Ramos (cell line): ENCODE data around the gene NIN.
"Not testable (repeated sequence)": the region's sequence is repeated elsewhere in the genome, so short reads cannot be mapped to it uniquely, and the experiment has no call there.

Experiments
- in situ Hi-C: fragments of 300-500 bp; cut with MboI; formaldehyde crosslinking; loops from one replicate; pipeline ENCODE4 v1.14.3; 2022; ENCODE audit warnings: low sequenced_read_pairs; ENCODE audit not compliant: unreplicated experiment

NIN gene

DNA sequence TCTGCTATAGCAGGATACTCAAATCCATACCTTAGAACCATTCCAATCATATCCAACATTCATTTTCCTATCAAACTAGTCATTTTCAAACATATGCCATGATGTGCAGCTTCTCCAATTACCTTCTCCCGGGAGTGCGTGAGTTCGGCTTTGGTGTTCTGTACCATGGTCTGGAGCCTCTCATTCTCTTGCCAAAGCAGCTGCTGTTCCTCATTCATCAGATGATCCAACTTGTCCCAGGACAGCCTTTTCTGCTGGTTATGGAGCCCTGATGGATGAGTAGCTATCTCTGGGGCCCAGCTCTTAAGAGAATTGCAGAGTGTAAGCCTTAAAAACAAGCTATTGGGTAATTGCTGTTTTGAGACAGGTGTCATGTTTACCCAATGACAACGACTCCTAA lies 91.8 kb downstream of the NIN start:
- in situ Hi-C loops, result no loop called here

DNA sequence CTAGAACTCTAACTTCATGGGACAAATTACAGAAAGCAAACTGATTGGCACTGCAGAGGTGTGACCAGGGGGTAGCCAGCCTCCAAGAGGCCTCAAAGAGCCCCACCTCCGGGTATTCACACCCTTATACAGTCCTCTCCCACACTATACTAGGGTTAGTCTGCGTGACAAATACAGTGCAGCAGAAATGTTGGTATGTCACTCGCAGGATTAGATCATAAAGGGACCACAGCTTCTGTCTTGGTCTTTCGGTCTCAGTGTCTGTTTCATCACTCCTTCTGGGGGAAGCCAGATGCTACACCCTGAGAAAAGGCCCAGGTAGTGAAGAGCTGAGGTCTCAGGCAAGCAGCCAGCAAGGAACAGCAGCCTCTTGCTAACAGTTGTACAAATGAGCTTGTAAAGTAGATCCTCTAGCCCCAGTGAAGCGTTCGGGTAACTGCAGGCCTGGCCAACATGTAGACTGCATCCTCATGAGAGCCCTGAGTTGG lies 94.0 kb downstream of the NIN start:
- in situ Hi-C loops, result no loop called here

DNA sequence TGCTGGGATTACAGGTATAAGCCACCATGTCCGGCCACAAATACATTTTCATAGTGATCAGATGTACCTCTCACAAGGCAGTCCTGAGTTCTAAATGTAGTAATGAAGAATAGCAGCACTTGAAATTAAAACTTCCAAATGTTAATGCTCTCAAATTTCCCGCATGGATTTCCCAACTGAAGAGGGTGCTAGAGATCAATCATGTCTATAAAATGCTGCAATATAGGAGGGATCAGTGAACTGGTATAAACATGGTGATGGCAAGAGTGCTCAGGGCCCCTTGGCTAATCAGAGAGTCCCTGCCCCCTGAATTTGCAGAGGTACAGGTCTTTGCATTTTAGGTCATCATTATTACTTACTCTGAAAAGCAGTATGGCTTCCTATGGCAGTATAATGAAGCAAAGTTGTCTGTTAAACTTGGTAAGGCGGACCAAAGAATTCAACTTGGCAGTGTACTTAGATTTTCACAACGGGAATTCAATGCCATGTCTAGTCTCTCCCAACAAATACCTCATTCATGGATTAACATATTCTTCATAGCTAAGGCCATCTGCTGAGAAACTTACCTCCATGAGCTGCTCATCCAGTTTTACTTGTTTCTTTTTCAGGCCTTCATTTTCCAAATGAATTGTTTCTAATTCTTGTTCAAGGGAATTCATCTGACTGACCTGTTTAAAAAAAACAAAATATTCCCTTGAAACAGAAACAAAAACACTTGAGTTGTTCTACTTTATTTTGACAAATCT lies 95.8 kb downstream of the NIN start:
- in situ Hi-C loops, result no loop called here

DNA sequence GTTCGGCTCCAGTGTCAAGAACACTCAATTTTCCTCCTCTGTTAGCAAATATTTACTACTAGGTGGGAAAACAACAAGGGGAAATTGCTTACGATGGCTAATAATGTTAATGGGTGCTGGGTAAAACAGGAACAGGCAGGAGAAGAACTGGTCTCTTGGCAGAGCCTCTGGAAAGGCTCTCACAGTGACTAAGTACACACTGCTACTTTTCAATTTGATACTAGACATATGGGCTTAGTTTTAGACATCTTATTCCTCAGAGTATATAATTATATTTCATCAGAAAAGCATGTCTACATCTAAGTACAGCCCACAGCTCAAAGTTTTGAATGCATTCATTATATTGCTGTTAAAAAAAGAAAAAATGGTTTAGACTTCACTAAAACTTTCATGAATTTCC lies 97.5 kb downstream of the NIN start:
- in situ Hi-C loops, result no loop called here

DNA sequence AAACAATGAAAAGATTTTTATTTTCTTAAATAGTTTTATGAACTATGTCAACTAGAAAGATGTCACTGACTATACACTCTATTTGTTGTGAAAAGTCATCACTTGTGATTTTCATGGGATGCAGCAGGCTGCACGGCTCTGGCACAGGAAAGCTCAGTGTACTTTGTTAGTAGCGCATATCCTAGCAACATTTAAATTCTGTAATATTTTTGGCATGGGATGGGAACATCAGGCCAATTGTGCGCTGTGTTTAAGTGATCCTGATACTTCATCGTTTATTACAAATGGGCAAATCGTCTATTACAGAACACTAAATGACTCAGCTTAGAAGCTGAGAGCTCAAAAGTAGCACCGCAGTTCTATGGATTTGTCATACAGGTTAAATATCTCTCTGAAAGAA lies 102.1 kb downstream of the NIN start:
- in situ Hi-C loops, result no loop called here

DNA sequence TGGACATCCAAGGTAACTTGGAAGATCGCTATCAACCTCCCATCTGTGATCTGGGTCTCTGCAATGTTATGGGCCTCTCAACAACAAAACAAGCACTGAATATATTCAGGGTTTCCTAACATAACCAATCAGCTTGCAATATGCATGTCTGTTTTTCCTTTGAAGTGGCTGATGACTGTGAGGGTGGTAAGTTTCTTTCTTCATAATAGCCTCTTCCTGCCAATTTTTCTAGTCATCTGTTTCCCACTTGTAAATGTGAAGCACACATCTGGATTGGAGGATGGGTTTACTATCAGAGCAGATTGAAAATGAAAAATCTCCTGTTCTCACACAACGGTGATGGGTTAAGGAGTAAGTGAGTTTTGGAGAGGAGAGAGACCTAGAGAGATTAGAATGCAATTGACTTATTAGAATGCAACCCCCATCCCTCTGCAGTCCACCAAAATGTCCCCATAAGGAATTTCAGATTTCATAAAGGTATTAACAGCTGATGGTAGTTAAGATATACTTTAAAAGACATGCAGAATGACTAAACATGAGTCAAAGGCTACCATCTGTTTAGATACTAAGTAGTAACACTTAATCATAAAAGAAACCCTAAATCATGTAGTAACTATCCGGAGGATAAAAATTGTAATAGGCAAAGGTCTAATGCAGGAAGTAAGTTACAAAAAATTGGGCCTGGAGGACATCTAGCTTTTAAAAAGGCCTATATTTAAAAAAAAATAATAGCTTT lies 104.4 kb downstream of the NIN start:
- in situ Hi-C loops, result no loop called here

DNA sequence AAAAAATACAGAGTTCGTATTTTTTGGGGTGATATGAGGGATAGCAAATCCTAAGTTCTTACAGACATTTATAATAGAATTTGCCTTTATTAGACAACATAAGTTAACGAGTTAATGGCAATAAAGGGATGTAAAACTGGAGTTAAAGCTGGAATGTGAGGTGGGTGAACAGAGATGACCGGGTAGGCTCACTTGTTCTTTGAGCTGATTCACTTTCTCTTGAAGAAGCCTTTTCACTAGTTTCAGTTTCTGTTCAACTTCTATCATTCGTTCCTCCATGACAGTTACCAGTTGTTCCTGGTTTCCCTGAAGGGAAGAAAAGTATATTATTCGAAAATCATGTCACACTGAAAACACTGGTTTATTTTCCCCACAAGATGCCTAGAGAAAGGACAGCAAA lies 105.2 kb downstream of the NIN start:
- in situ Hi-C loops, result no loop called here

DNA sequence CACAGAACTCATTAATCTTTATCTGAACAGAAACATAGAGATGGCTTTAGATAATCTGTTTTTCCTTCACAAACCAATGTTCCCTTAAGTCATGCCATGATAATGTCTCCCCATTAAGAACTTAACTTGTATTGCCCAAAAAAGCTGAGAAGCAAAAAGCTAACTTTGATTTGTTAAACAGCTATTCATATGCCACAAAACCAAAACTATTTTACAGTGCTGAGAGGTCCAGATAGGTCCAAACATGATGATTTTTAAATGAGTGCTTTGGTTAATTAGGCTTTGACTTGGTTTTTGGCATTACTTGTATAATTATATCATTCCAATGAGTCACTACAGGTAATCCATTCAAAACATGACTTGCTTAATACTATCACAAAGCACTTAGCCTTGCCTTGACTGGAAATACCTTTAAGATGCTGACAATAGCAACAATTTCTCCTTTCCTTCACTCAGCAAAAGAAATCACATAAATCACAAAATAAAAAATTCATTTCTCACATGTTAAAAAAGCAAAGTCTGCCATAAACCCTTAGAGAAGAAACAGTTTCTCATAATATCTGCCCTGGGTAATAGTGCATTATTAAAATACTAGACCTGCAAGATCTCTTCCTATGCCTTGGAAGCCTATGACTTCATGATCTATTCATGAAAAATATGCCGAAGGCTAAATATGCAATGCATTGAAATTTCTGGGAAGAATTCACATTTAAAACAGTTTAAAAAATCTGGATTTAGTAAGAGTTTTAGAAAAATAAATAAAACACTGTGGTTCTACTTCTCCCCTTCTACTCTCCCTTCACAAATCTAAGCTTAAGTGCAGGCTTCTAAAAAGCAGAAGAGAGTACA lies 110.8 kb downstream of the NIN start:
- in situ Hi-C loops, result loop anchor here (25.0 kb wide), 1 partner anchor 108 kb away; no protein-coding TSS in a partner anchor

DNA sequence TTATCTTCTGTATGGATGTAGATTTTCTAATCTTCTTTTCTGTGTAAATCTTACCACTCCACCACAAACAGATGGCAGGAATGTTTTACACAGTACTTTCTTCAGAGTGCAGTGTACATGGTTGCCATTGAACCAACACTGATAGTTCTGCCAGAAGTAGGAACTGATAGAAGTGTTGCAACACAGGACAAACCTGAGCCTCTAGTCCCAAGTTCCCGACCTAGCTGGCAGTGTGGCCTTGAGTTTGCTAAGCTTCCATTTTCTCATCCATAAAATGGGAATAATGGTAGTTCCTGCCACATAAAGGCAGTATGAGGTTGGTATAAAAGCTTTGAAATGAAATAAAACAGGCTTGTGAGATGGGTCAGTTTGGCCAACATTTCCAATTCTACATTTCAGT lies 112.0 kb downstream of the NIN start:
- in situ Hi-C loops, result loop anchor here (25.0 kb wide), 1 partner anchor 107 kb away; no protein-coding TSS in a partner anchor

DNA sequence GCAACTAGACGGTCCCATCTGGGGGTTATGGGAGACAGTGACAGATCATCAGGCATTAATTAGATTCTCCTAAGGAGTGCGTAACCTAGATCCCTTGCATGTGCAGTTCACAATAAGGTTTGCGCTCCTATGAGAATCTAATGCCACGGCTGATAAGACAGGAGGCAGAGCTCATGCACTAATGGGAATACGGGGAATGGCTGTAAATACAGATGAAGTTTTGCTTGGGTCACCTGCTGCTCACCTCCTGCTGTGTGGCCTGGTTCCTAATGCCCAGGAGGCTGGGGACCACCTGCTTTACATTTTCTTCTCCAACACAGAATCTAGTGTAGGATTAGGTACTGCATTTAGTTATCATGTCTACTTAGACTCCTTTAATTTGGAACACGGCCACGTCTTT lies 113.2 kb downstream of the NIN start:
- in situ Hi-C loops, result loop anchor here (25.0 kb wide), 1 partner anchor 106 kb away; no protein-coding TSS in a partner anchor

DNA sequence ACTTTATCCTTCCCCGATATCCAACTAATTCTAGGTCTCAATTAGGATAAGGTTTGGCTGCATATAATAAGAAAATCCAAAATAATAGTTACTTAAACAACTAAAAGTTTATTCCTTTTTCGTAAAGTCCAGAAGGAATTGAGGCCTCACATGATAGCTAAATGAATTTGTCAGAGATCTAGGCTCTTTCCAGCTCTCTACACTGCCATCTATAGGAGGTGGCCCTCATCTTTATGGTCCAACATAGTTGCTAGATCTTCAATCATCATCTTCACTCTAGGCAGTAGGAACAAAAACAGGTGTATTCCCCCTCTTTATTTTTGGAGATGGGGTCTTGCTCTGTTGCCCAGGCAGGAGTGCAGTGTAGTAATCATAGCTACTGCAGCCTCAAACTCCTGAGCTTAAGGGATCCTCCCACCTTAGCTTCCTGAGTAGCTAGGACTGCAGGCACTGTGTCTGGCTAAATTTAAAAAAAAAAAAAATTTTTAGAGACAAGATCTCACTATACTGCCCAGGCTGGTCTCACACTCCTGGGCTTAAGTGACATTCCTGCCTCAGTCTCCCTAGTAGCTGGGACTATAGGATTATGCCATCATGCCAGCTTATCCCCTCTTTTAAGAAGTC lies 116.4 kb downstream of the NIN start:
- in situ Hi-C loops, result loop anchor here (25.0 kb wide), 1 partner anchor 102 kb away; no protein-coding TSS in a partner anchor

DNA sequence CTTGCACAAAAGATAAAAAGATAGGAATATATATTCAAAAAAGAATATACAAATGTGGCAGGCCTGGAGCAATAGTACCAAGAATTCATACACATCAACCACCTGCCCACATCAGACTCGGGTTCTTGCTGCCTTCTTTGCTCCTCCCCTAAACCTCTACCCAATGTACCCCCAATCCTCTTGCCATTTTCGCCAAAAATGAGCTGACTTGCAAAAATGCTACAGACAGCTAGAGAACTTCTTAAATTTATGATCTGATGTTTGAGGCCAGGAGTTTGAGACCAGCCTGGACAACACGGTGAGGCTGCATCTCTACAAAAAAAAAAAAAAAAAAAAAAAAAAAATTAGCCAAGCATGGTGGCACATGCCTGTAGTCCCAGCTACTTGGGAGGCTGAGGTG lies 119.9 kb downstream of the NIN start:
- in situ Hi-C loops, result loop anchor here (25.0 kb wide), 1 partner anchor 99 kb away; no protein-coding TSS in a partner anchor

DNA sequence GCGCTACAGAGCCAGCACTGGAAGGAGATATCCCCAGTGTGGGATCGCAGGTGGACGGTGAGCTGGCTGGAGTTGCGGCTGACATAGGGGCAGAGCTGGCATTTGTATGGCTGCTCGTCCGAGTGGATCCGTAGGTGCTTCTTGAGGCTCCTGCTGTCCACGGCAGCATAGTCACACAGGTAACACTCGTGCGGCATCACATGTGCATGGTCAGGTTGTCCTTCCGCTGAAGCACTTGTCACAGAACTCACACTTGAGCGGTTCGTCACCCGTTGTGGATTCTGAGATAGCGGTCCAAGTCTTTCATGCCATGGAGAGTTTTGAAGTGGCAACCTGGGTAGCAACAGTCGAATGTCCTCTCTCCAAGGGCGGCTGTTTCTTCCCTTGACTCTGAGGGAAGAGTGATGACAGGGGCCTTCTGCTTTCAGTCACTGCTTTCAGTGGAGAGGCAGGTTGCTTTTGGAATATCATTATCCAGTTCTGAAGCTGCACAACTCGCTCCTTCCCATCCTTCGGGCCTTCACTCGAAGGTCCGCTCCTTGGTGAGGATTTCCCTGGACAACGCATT lies 125.9 kb downstream of the NIN start:
- in situ Hi-C loops, result loop anchor here (25.0 kb wide), 1 partner anchor 93 kb away; no protein-coding TSS in a partner anchor

DNA sequence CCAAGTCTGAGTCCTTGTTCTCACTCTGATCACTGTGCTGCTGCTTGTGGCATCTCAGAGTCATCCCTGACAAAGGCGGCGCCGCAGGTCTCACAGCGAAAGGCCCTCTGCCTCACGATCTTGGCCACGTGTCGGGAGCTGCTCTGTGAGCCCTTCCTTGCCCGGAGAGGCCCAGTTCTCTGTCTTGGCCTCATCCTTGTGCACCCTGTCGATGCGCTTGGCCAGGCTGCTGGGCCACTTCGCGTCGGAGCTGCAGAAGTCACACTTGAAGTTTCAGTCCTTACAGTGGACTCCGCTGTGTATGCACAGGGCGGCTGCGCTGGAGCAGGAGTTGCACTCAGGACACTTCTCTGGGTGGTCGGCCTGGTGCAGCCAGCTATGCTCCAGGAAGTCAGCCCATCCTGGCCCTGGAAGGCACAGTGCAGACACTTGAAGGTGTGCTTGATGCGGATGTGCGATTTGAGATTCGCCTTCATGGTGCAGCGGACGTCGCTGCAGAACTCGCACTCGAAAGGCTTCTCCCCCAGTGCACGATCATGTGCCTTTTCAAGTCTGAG lies 126.4 kb downstream of the NIN start:
- in situ Hi-C loops, result loop anchor here (25.0 kb wide), 1 partner anchor 92 kb away; no protein-coding TSS in a partner anchor

DNA sequence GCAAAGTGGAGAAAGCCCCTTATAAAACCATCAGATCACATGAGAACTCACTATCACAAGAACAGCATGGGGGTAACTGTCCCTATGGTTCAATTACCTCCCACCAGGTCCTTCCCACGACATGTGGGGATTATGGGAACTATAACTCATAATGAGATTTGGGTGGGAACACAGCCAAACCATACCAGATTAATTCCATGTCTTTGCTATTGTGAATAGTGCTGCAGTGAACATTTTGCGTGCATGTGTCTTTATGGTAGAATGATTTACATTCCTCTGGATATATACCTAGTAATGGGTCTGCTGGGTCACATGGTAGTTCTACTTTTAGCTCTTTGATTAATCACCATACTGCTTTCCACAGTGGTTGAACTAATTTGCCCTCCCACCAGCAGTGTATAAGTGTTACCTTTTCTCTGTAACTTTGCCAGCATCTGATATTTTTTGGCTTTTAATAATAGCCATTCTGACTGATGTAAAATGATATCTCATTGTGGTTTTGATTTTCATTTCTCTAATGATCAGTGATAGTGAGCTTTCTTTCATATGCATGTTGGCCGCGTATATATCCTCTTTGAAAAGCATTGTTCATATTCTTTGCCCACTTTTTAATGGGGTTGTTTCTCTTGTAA lies 133.2 kb downstream of the NIN start:
- in situ Hi-C loops, result no loop called here

DNA sequence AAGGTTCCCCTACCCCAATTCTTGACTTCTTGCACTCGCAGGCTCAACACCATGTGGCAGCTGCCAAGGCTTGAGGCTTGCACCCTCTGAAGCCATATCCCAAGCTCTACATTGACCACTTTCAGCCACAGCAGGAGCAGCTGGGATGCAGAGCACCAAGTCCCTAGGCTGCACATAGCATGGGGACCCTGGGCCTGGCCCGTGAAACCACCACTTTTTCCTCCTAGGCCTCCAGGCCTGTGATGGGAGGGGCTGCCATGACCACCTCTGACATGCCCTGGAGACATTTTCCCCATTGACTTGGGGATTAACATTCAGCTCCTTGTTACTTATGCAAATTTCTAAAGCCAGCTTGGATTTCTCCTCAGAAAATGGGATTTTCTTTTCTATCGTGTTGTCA lies 136.7 kb downstream of the NIN start:
- in situ Hi-C loops, result not testable (repeated sequence)

DNA sequence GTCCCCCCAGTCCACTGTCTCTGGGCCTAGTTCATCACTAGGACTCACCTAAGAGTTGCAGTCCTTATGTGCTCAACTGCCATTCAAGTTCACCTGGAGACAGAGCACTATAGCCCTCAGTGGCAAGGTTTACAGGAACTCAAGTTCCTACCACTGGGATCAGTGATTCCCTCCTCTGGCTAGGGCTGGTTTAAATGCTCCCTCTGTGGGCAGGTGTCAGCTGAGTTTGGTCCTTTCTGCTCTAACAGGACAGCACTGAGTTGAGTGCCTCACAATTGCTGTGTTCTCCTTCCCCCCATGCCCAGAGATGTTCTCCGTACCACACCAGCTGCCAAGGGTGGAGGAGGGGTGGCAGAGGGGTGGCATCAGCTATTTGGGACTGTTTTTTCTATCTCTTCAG lies 142.1 kb downstream of the NIN start:
- in situ Hi-C loops, result no loop called here

DNA sequence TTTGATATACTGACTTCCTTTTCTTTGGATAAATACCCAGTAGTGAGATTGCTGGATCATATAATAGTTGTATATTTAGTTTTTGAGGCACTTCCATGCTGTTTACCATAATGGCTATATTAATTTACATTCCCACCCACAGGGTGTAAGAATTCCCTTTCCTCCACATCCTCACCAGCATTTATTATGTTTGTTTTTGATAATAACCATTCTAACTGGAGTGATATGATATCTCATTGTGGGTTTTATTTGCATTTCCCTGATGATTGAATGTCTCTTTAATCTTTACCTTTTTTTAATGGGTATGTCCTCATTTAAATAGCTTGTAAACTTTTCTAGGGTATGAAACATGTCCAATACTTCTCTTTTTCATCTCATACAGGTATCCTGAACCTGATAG lies 151.3 kb downstream of the NIN start:
- in situ Hi-C loops, result no loop called here

DNA sequence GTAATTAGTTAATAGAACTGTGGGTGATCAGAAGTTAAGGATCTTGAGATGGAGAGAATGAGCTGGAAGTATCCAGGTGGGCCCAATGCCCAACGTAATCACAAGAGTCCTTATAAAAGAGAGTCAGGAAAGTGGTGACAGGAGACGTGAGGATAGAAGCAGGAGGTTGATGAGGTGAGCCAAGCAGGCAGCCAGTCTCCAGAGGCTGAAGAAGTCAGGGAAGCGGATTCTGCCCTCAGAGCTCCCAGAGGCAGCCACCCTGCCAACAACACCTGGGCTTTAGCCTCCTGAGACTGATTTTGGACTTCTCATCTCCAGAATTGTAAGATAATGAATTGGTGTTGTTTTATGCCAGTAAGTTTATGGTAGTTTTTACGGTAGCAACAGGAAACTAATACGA lies 152.8 kb downstream of the NIN start:
- in situ Hi-C loops, result no loop called here
